ENCODE data around the gene SENP8. TPM values are rescaled to one million over a fixed set of nuclear protein-coding genes. Genes with fewer than 3 reads are reported as not detected.
A peak's percentile ranks its signal among the peaks of the same experiment; 100 is the strongest.

Gene SENP8
- total and polyA plus RNA-seq, 7 donors = 1.5 to 5.0 (median 3.3) TPM

DNA sequence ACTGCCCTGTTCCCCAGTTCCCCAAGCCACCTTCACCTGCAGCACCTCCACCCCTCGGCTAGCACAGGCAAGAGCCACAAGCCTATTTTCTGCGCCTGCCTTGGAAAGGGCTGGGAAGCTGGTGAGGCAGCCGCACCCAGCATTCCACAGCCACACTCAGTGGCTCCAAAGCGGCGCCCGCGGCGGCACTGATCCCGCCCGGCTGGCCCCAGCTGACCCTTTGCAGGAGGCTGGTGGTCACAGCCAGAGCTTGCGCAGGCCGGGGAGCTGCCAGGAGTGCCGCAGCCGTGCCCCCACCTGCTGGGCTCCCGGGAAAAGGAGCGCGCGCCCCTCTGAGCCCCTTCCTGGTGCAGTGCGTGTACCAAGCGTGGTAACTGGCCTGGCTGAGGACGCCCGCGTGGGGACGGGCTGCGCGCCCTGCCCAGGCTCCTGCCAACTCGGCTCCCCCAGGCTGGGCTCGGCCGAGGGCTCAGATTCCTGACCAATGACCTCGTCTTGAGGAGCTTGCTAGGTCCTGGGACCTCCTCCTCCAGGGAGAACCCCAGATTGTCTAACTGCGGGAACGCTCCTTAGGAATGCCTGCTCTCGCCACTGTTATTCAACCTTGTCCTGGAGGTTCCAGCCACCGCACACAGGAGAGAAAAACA is 66.1 kb downstream of the SENP8 start:
- Histone ChIP-seq H3K27ac (no peak overlapping the region), H3K9me3 (no peaks in the 10 kb centered on the region), H3K27me3 (ENCODE audit: insufficient read depth in 3 of 3, low read length in 2 of 3) (no peaks in the 10 kb centered on the region), H3K4me3 (peak overlapping the region; percentile 59), H3K36me3 (ENCODE audit: insufficient read depth in 1 of 2, low read depth in 1 of 2) (no peaks in the 10 kb centered on the region), H3K4me1 (peaks cover 10% of the 10 kb centered on the region)
- peak; percentile 82 to 93 (median 90) for ATAC-seq
- 6 to 10% (median 6%) methylated on average over 31 to 34 of the region's 34 CpGs for WGBS, 3 donors
- DNase-seq = peak; percentile 44 to 65
- intact Hi-C loops (cut with DNase I) = no loop called here
- TF ChIP-seq, protein P1, sequence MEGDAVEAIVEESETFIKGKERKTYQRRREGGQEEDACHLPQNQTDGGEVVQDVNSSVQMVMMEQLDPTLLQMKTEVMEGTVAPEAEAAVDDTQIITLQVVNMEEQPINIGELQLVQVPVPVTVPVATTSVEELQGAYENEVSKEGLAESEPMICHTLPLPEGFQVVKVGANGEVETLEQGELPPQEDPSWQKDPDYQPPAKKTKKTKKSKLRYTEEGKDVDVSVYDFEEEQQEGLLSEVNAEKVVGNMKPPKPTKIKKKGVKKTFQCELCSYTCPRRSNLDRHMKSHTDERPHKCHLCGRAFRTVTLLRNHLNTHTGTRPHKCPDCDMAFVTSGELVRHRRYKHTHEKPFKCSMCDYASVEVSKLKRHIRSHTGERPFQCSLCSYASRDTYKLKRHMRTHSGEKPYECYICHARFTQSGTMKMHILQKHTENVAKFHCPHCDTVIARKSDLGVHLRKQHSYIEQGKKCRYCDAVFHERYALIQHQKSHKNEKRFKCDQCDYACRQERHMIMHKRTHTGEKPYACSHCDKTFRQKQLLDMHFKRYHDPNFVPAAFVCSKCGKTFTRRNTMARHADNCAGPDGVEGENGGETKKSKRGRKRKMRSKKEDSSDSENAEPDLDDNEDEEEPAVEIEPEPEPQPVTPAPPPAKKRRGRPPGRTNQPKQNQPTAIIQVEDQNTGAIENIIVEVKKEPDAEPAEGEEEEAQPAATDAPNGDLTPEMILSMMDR (IDR thresholded peaks at IDR 0.05) = no peak

DNA sequence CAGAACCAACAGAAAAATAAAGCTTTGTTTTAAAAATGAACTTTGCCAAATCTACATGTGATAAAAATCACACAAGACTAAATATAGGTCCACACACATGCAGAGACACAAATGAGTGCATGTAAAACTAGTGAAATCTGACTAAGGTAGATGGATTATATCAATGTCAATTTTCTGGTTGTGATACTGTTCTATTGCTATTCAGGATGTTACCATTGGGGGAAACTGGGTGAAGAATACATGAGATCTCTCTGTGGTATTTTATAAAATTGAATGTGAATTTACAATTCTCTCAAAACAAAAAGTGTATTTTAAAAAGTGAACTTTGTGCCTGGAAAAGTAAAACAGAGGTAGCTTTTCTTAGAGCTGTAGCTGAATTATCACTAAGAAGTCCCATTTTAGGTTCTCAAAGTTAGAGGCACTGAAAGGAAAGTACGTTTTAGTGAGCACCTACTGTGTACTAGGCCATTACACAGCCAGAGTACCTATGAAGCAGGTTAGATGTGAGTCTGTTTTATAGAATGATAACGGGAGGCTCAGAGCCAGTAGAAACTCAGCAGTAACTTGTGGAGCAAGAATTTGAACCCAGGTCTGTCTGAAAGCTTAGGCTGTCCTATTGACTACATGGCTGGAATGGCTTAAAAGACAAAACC is 71.2 kb downstream of the SENP8 start:
- DNase-seq (no peak), ATAC-seq (no peak)
- Histone ChIP-seq H3K27me3 (ENCODE audit: insufficient read depth in 3 of 3, low read length in 2 of 3) (no peaks in the 10 kb centered on the region), H3K27ac (no peak overlapping the region), H3K36me3 (ENCODE audit: insufficient read depth in 1 of 2, low read depth in 1 of 2) (no peaks in the 10 kb centered on the region), H3K4me3 (no peak overlapping the region), H3K9me3 (no peaks in the 10 kb centered on the region), H3K4me1 (peaks cover 1% of the 10 kb centered on the region)
- intact Hi-C loops (cut with DNase I) = no loop called here
- WGBS, 3 donors = 84 to 87% (median 86%) methylated on average over 2 of the region's 2 CpGs
- TF ChIP-seq, protein P1 (IDR thresholded peaks at IDR 0.05) = no peak

DNA sequence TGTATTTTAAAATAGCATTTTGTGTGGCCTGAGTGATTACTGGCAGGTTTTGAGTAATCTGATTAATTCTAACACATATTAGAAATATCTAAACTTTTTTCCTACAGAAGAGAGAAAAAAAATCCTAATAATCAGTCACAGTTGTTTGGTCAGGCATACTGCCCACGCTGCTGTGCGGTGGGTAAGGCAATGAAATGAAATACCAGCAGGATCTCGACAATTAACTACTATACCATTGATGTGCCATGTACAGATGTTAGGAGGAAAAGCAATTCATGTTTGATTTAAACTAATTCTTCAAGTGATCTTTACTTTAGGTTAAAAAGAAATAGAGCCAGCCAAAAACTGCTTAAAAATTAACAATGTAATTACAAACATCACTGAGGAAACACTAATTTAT is 74.2 kb downstream of the SENP8 start:
- Histone ChIP-seq H3K4me1 (no peaks in the 10 kb centered on the region), H3K4me3 (no peak overlapping the region), H3K27me3 (ENCODE audit: insufficient read depth in 3 of 3, low read length in 2 of 3) (no peaks in the 10 kb centered on the region), H3K9me3 (no peaks in the 10 kb centered on the region), H3K36me3 (ENCODE audit: insufficient read depth in 1 of 2, low read depth in 1 of 2) (no peaks in the 10 kb centered on the region), H3K27ac (no peak overlapping the region)
- intact Hi-C loops (cut with DNase I) = no loop called here
- TF ChIP-seq, protein P1 (IDR thresholded peaks at IDR 0.05) = no peak
- ATAC-seq = no peak
- no peak for DNase-seq
- WGBS, 3 donors = 51 to 65% (median 58%) methylated on average over 3 of the region's 3 CpGs

Other genes with a start within 250 kb of the SENP8 start
- 10 to 100 TPM; 23.0 to 28.4 (median 25.9) TPM for gene MYO9A, start 253 bp upstream of the SENP8 start, total RNA-seq
- 1 to 10 TPM; 3.4 to 8.3 (median 3.6) TPM for gene MYO9A, start 253 bp upstream of the SENP8 start, polyA plus RNA-seq
- gene GRAMD2A, start 79.4 kb downstream of the SENP8 start, total RNA-seq = not detected
- under 1 TPM in 1 of 3 donors, not detected in 2; 0.01 TPM for gene GRAMD2A, start 79.4 kb downstream of the SENP8 start, polyA plus RNA-seq
- 1,000 to 10,000 TPM in 1 of 4 donors, 100 to 1,000 TPM in 3; 513 to 1,170 (median 767) TPM for gene PKM, start 112.8 kb downstream of the SENP8 start, total RNA-seq
- 1,000 to 10,000 TPM in 2 of 3 donors, 100 to 1,000 TPM in 1; 909 to 1,135 (median 1,127) TPM for gene PKM, start 112.8 kb downstream of the SENP8 start, polyA plus RNA-seq
- 10 to 100 TPM; 46.1 to 83.2 (median 65.5) TPM for gene PARP6, start 154.2 kb downstream of the SENP8 start, total RNA-seq
- 10 to 100 TPM; 48.5 to 81.1 (median 58.6) TPM for gene PARP6, start 154.2 kb downstream of the SENP8 start, polyA plus RNA-seq
- gene CELF6, start 201.8 kb downstream of the SENP8 start, total RNA-seq = under 1 TPM; 0.13 to 0.62 (median 0.16) TPM
- under 1 TPM; 0.15 to 0.81 (median 0.34) TPM for gene CELF6, start 201.8 kb downstream of the SENP8 start, polyA plus RNA-seq

All from psoas muscle (tissue), 8 donors.